NCI-H2196 (cell line): ENCODE data around the gene ARHGEF19.

ENCODE experiments used
- DNase-seq: peaks from one replicate; lab custom pipeline; 2025; ENCODE audit not compliant: unreplicated experiment; lab: John Stamatoyannopoulos, UW

Gene ARHGEF19

DNA sequence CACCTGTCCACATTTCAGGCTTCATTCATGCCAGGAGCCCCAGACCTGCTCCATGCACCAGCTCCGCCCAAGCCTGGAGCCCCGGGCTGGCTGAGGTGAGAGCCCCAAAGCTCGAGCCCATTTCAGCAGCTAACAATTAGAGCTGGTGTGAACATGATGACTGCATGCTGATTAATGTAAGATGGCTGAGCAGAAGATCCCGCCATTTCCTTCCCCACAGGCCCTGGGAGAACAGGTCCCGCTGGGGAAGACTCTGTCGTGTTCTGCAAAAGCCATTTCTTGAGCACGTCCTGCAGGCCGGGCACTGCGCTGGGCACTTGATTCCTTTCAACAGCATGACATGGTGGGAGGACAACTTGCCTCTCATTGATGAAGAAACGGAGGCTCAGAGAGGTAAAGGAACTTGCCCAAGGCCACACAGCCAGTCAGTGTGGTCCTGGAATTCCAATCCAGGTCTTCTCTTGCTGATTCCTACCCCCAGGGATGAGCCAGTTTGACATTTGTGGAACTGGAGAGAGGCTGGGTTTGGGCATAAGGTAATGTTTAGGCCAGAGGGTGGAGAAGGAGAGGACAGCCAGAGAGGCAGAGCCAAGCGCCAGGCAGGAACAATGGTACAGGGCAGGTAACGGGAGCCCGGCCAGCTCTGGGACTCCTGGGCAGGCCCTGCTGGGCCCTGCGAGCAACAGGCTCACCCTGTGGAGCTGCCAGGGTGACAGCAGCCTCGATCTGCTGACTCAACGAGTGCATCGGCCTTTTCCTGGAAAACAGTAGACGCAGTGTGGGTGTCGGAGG is 28.5 kb downstream of the ARHGEF19 start:
- DNase-seq: no peak

DNA sequence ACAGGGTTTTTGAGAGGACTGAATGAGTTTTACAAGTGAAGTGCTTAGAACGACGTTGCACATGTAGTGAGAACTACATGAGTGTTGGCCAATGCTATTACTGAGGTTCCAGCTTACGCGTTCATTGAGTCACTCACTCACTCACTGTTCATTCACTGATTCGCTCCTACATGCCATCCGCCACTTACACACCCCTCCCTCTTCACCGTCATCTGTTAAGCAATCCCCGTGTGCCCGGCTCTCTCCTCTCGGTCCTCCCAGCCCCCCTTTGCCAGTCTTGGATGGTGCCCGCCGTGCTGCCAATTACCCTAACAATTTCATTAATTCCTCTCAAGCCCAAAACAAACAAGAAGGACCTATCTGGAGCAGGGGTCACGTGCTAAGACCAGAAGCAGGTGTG is 29.3 kb downstream of the ARHGEF19 start:
- no peak for DNase-seq

DNA sequence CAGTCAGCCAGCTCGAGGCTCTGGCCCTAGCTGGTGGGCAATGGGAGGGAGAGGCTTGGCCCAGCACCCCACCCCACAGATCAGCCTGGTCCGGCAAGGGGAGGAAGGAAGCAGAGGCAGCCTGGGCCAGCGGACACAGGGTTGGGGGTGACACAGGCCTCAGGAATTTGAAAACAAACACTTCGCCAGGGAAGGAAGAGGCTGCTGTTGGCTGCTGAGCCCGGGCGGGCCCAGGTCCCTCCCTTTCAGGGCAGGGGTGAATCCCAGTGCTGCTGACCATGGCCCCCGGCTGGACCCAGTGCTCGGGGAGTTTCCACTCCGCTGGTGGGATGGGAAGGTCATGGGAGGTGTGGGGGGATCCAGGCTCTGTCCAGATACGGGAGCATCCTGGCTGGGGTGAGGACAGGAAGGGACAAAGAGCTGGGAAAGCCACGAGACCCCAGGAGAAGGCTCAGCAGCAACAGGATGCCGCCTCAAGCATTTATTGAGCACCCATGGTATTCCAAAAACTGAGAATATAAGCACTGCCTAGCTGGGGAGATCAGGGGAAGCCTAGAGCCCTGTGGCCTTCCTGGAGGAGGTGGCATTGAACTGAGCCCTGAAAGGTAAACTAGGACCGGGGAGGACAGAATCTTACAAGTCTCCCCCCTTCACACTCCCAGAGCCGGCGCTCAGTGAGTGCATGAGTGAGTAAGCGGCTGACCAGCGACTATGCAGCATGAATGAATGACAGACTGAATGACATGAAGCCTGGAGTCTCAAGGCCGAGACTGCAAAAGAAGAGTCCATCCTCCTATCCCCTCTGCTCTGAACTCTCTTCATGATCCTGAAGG is 30.3 kb downstream of the ARHGEF19 start:
- no peak for DNase-seq

DNA sequence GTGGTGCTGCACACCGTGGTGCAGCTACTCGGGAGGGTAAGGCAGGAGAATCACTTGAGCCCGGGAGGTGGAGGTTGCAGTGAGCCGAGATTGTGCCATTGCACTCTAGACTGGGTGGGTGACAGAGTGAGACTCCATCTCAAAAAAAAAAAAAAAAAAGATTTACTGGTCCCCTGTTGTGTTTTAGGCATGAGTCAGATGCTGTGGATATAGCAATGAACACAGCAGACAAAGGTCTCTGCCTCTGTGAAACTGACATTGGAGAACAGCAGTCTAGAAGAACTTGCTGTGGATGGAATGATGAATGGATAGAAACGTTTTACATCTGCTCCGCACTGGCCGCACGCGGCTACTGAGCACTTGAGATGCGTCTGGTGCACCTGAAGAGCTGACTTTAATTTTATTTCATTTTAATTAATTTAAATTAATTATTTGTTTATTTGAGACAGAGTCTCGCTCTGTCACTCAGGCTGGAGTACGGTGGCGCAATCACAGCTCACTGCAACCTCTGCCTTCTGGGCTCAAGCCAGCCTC is 32.1 kb downstream of the ARHGEF19 start:
- DNase-seq: no peak

DNA sequence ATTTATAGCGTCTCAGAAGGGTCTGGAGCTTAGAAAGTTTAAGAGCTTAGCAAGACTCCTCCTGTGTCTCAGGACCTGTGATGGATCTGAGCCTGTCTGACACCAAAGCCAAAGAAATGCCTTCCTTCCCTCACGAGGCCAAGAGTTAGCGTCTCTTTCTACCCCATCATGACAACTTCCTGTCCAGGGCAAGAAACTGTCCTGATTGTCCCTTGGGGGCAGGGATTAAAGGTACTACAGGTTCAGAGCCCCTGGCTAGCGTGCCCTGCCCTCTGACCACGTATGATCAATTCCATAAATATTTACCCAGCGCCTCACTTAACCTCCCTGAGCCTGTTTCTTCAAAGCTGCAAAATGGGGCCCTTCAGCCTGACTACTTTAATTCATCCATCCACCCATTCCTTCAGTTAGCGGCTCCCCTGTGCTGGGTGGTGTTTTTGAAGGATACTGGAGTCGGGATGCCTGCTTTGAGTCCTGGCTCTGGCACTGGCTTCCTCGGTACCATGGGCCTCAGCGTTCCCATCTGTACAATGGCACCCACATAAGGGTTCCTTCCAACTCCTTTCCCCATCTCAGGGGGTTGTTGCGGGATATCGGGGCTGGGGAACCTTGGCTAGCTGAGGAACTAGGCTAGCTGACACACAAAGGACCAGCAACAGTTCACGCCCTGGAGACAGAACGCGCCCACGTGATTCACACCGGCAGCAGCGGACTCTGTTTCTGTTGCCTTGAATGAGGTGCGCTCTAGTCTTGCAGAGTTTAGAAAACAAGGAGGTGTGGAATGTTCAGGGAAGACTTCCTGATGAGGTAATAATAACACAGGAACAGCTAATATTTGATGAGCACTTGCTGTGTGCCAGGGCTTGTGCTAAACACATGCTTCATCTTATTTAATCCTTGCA is 33.6 kb downstream of the ARHGEF19 start:
- no peak for DNase-seq

DNA sequence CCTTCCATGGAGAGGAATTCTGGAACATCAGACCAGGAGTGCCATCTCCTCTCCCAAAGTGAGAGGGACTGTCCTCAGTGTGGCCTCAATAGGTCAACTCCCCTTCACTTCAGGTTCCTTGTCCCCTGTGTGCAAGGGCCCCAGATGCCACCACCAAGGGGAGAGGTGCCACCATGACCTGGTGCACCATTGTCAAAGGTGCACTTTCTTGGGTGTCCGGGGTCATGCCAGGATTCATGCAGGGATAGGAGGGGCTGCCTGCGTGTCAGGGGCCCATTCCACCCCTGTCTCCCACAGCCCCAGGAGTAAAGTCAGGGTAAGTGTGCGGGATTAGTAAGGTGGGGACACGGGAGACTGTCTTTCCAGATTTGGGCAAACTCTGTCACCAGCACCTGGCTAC is 35.1 kb downstream of the ARHGEF19 start:
- no peak for DNase-seq

DNA sequence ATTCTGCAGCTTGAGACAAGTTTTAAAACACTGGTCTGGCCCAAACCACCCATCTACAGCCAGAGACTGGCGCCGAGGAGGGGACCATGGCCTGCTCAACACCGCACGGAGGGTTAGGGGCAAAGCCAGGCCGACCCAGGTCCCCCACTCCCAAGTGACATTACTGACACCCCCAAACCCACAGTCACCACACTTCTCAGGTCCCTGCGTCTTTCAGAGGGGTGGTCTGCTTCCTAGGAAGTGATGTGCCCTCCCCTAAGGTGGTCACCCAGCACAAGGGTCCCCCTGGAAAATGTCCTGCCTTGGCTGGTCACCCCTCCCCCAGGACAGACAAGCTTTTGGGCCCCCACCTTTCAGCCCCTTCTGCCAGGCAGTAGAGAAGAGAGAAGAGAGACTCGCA is 35.8 kb downstream of the ARHGEF19 start:
- DNase-seq: no peak

DNA sequence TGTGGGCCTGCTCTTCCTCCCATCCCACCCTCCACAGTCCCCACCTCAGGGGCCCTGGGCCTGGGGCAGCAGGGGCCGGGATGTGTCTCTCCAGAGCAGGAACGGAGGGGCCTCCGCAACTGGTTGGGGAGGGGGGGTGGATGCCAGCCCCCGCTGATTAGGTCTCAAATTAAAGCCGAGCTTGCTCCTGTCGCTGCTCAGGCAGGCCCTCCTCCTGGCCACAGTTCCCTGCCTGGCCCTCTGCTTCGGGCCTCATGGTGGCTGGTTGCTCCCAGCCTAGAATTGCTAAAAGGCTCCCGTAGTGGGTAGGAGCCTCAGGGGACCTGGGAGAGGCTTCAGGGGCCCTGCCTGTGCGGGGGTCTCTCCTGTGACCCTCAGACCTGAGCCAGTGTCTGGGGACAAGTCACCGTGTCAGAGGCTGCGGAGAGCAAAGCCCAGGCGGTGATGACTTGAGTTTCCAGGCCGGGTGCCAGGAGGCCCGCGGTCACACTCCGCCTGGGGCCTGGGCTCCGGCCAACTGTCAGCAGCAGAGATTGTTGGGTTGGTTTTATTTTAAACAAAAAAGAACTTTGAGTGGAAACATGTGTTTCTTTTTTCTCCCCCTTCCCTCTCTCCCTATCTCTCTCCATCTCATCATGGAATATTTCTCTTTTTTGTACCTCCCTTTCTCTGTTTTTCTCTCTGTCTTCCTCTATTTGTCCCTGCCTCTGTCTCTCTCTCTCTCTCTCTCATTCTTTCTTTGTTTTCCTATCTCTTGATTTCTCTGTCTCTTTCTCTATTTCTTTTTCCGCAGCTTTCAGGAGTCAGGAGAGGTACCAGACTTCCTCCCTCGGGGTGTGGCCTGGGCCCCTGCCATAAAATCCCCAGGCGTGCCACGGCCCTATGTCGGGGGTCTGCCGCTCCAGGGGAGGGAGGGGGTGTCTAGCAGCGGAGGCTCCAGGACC is 36.6 kb downstream of the ARHGEF19 start:
- peak; percentile 80 for DNase-seq

DNA sequence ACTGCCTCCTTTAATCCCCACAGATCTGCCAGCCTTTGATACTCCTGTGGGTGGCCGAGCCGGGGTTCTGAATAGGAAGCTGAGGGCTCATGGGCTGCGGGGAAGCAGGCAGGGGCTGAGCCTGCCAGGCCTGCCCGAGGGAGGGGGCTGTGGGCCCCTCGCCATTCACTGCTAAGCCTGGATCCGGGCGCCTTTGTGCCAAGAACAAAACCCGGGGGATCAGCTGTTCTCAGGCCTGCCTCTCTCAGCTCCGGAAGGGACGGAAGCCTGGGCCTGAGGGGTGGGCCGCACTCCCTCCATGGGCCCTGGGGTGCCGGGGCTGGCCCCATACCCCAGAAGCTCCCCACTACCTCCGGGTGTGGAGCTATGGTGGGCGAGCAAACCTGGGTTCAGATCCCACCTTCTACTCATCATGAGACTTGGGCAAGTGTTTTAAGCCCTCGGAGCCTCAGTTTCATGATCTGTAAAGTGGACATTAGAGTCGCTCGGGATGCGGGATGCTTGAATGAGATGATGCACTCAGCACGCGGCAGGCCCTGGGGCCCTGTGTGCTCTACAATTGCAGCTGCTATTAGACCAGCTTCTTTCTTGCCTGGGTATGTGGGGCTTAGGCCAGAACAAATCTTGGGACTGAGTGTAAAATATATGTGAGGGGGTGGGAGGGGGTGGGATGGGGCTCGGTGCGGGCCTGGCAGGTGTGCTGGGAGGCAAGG is 37.4 kb downstream of the ARHGEF19 start:
- no peak for DNase-seq

DNA sequence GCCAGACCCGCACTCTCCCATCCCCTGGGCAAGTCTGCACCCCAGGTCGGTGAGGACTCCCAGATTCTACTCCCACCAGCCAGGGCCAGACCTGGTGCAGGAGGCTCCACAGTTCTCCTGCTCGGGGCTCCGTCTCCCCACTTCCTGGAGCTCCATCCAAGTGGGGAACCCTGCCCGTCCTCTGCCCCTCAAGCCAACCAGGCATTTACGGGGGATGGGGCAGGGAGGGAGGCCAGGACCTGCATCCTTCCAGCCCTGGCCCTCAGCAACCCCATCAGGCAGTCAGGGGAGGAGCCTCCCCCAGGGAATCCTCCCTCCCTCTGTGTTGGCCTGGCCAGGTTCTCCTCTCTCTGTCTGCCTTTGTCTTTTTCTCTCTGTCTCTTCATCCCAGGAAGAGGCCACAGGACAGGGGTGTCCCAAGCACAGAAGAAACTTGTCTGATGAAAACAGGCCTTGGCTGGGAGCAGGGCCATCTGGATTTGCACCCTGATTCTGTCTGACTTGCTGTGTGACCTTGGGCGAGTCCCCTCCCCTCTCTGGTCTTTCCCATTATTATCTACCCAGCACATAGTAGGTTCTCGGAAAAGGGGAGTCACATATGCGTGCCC is 38.1 kb downstream of the ARHGEF19 start:
- no peak for DNase-seq

DNA sequence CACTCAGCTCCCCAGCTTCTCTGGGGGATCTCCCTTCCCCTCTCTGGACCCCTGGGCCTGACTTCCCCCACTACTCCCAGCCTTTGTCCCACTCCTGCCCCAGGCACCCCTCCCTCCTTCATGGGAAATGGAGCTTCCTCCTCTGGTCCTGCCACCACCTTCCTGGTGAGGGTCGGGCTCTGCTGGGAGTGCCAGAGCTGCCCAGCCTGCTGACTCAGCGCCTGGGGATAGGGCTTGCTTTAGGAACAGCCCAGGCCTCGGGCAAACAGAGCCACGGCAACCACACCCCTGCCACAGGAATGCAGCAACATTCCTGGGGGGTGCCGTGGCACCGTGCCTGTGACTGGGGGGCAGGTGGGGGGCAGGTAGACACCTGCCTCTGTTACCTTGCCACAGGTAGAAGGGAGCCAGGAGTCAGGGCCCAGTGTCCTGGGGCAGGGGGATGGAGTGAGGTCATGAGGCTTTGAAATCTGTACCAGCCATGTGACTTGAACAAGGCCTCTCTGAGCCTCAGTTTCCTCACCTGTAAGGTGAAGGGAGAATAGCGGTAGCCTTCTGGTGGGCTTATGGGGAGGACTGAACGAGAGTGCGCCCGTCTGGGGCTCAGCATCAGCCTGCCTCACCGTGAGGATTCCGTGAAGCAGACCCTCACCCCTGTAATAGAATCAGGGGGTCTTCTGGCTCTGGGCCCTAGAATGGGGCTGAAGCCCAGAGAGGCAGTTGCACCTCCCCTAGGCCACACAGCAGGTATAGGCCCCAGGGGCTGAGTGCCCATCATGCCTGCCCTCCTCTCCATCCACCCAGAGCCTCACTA is 38.8 kb downstream of the ARHGEF19 start:
- peak; percentile 40 for DNase-seq

DNA sequence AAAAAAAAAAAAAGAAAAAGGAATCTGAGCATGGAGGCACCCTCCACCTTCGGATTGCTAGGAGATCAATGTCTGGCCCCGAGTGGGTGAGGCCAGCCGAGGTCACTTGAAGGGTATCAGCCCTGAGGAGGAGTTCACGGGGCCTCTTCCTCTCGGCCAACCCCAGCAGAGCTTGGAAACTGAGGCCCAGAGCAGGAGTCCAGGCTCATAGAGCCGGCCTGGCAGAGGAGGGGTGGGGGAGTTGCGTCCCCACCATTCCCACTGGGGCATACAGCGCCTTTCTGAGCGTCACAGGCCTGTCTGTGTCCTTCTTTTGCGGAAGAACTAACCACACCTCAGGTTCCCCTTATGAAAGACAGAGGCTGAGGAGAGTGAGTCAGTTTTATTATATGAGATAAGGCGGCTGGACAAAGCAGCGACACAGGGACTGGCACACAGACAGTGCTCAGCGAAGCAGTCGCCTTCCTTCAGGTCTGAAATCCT is 39.4 kb downstream of the ARHGEF19 start:
- no peak for DNase-seq

DNA sequence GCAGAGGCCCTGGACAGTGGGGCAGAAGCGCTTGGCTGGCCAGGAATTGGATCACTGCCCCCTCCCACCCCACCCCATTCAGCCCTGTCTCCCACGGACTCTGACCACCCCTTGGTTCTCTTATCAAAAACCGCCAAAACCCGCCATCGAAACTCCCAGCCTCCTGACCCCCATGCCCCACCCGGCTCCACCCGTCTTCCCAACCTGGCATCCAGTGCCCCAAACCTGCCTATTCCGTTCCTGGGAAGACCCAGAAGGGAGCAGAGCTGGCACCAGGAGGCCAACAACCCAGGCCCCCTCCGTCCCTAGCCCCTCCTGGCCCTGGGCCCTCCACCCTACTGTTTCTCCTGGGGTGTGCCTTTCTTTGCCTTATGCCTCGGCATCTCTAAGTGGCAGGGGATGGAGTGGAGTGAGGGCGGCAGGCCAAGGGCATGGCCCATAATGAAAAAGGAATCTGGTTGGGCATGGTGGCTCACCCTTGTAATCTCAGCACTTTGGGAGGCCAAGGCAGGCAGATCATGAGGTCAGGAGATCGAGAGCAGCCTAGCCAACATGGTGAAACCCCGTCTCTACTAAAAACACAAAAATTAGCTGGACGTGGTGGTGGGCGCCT is 40.1 kb downstream of the ARHGEF19 start:
- DNase-seq: no peak

DNA sequence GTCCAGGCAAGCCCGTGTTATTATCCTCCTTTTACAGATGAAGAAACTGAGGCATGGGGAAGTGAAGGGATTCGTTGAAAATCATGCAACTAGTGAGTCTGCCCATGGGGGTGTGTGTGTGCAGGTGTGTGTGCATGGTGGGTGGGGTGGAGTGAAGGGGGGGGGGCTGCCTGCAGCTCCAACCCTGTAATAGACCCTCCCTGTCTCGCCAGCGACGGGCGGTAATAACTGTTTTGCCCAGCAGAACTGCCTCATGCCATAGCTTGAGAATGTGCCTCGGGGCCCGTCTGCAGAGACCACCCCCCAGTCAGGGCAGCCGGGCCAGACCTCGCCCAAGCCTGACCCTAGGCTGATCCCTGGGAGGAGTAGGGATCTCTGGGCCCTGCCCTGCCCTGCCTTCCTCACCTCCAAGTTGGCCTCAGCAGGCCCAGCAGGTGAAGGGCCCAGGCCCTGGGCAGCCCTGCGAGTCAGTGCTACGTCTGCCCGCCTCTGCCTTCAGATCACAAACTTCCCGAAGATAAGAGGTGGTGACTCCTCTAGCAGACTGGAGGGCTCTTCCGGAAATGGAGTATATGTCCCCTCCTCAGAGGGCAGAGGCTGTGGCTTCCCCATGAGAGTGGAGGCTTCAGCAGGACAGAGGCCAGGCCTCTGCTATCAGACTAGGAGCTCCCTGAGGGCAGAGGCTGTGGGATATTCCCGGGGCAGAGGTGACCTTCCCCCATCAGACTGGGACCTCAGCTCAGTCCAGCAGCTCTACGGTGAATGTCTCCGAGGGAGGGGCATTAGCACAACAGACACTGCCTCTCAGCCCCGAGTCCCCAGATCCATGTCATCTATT is 40.9 kb downstream of the ARHGEF19 start:
- DNase-seq: no peak

DNA sequence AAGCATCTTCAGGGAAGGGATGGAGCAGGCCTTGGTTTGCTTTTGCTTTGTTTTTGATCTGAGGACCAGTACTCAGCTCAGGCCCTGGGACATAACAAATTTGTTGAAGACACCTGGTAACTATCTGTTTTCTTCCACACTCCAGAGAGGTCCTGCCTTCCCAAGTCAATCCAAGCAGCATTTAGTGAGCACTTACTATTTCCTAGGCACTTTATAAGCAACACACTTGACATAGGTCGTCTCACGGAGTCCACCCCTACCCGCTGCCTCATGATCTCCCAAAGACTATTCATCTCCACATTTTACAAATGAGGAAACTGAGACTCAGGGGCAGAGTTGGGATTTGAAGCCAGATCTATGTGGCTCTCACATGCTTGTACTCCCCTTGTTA is 42.2 kb downstream of the ARHGEF19 start:
- DNase-seq: no peak

DNA sequence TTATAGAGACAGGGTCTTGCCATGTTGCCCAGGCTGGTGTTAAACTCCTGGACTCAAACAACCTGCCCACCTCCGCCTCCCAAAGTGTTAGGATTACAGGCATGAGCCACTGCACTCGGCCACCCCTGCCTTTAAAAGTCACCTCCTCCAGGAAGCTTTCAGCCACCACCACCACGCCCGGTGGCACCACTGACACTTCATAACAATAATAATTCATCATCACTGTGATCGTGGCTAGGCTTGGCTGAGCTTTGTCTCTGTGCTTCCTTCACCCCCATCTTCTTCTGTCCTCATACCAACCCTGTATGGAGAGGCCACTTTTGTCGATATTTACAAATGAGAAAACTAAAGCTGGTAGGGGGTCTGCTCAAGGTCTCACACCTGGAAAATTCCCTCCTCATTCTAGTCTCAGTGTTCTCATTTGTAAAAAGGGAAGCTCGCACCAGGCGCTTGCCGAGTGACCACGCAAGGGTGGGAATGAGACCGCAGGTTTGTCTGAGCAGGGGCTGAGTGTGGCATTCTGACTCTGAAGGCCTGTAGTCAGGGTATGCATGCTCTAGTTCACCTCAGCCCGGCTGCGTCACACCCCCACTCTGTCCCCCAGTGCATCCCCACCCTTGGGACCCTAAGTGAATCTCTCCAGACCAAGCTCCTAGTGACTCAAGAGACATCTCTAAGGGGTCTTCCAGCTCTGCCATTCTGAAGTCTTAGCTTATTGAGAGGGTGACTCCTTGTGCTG is 43.7 kb downstream of the ARHGEF19 start:
- no peak for DNase-seq
